GM12801 (cell line): ENCODE results near the gene SLC43A1.

Experiments used
- TF ChIP-seq, protein P1 (sequence below): IDR thresholded peaks from one replicate; pipeline ENCODE4 v1.5.1; 2011; ENCODE audit warnings: control low read depth; ENCODE audit not compliant: insufficient read length; ENCODE audit errors: extremely low read depth

Gene SLC43A1

DNA sequence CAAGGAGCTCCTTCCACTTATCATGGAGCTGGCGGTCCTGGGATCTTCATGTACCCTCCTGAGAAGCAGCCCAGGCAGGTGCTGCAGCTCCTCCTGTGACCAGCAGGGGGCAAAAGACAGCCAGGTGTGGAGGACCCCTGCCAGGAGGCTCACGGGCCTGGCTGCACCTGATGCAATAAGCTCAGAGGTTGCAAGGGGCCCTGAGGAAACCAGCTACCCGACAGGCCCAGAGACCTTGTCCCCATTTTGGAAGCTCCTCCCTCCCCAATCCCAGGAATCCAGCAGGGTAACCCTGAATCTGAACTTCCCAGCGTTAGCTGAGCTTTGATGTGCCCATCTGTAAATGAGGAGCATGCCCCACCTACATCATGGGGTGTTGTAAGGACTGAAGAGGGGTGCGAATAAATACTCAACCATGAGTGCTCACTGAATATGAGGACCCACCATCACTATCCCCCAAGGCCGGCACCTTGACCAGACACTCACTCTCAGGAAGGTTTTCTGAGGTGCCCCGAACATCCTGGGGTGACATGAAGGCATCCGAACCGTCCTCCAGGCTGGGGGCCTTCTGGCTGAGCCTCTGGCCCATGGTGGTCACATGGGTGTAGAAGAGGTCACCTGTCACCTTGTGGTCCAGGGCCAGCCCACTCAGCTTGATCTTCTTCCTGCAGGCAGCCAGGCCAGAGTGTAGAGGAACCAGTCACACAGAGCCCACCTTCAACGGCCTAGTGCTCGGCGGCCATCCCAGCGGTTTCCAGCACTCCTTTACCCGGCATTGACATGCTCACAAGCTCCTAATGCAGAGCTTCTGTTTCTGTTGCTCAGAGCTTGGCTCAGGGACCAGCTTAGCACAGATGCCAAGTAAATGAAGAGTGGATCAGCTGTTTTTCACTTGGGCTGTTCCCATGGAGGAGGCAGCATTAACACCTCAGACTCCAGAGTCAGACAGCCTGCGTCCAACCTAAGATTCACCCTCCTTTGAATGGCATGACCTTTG, 21.7 kb downstream of the SLC43A1 start:
- TF ChIP-seq, protein P1, sequence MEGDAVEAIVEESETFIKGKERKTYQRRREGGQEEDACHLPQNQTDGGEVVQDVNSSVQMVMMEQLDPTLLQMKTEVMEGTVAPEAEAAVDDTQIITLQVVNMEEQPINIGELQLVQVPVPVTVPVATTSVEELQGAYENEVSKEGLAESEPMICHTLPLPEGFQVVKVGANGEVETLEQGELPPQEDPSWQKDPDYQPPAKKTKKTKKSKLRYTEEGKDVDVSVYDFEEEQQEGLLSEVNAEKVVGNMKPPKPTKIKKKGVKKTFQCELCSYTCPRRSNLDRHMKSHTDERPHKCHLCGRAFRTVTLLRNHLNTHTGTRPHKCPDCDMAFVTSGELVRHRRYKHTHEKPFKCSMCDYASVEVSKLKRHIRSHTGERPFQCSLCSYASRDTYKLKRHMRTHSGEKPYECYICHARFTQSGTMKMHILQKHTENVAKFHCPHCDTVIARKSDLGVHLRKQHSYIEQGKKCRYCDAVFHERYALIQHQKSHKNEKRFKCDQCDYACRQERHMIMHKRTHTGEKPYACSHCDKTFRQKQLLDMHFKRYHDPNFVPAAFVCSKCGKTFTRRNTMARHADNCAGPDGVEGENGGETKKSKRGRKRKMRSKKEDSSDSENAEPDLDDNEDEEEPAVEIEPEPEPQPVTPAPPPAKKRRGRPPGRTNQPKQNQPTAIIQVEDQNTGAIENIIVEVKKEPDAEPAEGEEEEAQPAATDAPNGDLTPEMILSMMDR = no peak

DNA sequence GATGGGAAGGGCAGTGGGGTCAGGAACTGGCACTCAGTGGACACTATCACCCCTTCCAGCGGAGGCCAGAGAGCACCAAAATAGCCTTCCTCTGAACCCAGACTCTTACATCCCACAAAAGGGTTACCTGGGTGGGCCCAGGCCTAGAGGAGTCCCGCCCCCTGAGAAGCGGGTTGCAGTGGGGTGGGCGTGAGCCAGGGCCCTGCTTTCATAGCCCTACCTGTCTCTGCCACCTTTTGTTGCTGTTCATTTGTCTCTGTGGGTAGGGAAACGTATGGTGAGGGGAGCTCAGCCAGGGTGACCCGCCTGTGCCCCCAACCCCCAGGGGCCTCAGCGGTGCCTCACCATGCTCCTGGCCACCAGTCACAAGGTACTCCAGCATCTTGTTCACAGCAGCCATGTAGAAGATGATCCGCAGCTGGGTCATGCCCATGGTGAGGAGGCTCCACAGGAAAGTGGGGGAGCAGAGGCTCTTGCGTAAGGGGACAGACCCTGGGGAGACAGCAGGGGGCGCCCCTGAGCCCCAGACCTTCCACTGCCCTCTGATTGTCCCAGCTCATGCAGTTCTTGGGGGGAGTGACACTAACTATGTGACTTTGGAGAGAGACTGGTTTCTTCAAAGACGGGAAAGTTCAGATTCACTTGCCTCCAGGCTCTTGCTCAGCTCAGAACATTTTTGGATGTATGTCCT, 24.0 kb downstream of the SLC43A1 start:
- TF ChIP-seq, protein P1 = no peak

DNA sequence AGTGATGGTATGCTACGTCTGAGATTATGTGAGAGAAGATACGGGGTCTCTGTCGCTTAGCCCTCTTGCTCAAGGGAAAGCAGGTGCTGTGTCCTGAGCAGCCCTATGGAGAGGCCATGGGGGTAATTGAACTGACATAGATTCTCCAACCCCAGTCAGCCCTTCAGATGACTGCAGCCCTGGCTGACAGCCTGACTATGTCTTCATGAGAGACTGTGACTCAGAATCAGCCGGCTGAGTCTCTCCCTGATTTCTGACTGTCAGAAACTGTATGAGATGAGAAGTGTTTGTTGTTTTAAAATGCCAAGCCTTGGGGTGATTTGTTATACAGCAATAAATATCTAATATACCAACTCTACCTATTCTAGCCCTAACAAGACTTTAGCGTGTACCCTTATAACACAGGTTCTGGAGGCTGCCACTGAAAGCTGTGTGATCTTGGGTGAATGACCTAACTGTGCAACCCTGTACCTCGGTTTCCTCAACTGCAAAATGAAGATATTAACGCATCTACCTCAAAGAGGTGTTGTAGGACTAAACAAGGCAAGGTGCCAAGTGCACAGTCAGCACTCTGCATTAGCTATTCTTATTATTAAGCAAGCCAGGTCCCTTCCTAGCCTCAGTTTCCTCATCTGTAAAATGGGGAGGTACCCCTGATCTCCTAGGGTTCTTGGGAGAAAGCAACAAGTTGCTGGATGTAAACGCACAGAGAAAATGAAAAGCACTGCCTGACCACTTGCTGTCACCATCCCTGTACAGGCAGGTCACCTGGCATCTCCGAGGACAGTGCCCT, 24.9 kb downstream of the SLC43A1 start:
- TF ChIP-seq, protein P1 = no peak

GRCh38 chr11:57487920-57488659, 27.4 kb downstream of the SLC43A1 start:
- TF ChIP-seq, protein P1 = no peak

DNA sequence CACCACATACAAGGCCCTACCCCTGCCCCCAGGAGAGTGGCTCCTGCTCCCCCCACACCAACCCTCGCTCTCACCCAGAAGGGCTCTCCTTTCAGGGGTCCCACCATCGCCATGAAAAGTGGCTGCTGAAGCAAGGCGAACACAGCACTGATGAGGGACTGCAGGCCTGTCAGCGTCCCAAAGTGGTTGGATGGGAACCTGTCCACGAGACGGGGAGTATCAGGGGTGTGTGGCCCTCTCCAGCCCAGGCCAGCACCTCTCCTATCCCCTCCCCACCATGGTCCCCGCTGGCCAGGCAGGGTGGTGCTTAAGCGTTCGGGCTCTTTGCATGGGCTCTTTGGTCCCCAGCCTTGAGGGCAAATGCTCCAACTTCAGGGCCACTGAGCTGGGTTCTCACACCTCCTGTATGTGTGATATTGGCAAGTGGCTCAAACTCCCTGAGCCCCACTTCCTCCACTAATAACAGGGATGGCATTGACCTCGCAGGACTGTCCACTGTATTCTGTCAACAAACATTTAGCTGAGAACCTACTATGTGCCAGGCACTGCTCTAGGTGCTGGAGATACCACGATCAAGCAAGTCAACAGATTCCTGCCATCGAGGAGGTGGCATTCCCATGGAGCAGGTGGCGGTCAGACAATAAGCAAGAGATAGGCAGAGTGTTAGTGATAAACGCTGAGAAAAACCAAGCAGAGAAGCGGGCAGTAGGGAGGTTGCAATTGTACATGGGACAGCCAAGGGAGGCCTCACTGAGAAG, 28.3 kb downstream of the SLC43A1 start:
- TF ChIP-seq, protein P1 = no peak

DNA sequence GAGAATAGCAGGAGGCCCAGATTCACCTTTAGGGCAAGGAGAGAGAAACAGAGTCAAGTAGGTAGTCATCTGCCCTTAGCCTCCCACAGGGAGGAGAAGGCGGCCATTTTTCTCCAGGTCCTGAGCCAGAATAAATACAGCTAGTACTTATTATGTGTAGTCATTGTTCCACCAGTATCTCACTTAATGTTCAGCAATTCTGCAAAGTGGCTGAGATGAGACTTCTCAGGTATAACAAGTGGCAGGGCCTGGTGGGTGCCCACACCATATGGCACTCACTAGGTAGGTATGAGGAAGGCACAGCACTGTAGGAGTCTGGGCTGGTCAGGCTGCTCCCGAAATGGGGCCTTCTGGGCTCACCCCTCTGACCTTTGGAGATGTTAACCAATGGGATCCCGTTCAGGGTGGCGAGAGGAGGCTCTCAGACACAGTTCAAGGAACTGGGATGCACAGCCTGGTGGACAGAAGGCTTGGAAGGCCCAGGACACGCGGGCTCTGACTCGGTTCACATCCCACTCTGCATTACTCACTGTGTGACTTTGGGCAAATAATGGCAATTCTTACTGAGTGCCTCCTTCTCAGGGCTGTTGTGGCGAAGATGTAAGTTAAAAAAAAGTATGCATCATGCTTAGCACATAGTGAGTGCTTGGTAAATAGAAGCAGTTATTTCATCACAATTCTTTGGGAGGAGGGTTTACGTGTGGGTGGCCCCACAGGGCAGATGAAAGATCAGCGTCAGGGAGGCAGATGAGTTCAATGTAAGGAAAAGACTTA, 30.1 kb downstream of the SLC43A1 start:
- TF ChIP-seq, protein P1 = no peak
